PC-3 (cell line): ENCODE results near the gene CCDC171.

Source experiments
- CTCF ChIP-seq: fragments of 300-600 bp; sonication (generic); conservative IDR thresholded peaks from 2 replicates; pipeline ENCODE4 v1.5.1; 2017; ENCODE audit warnings: antibody characterized with exemption, low read depth, mild to moderate bottlenecking, low read length
- EZH2 ChIP-seq: fragments of 300-600 bp; sonication (generic); IDR thresholded peaks from one replicate; pipeline ENCODE4 v1.6.1; 2017; ENCODE audit warnings: antibody characterized with exemption, mild to moderate bottlenecking, low read length; ENCODE audit not compliant: unreplicated experiment
- EZH2phosphoT487 ChIP-seq: fragments of 300-600 bp; sonication (generic); IDR thresholded peaks from 2 replicates; pipeline ENCODE4 v1.6.1; 2018; ENCODE audit warnings: mild to moderate bottlenecking, antibody characterized with exemption, low read length, borderline replicate concordance

- TF ChIP-seq CTCF (no peak), EZH2 (no peak), EZH2phosphoT487 (no peak)
Observed at GRCh38 chr9:15576350-15577050, 23.7 kb downstream of the CCDC171 start.
